Loucy (cell line): ENCODE data around the gene BTBD18.
"Not testable (repeated sequence)": the region's sequence is repeated elsewhere in the genome, so short reads cannot be mapped to it uniquely, and the experiment has no call there.

Source experiments
- H2AFZ ChIP-seq: fragments of 200-600 bp; sonication (generic); 2 replicates; pipeline ENCODE4 v1.6.0; 2016; ENCODE audit warnings: antibody characterized with exemption, mild to moderate bottlenecking, low read length, moderate library complexity
- H3F3A ChIP-seq: fragments of 200-600 bp; 2 replicates; pipeline ENCODE4 v1.6.0; 2016; ENCODE audit warnings: antibody characterized with exemption, low read depth, mild to moderate bottlenecking
- H3K27me3 ChIP-seq: fragments of 200-600 bp; sonication (generic); 2 replicates; pipeline ENCODE4 v1.6.1; 2014; ENCODE audit warnings: low read length, mild to moderate bottlenecking; ENCODE audit not compliant: insufficient read depth, poor library complexity, severe bottlenecking
- H3K36me3 ChIP-seq: fragments of 200-600 bp; sonication (generic); 2 replicates; pipeline ENCODE4 v1.6.1; 2016; ENCODE audit warnings: low read length; ENCODE audit not compliant: insufficient read depth
- H3K4me1 ChIP-seq: fragments of 200-600 bp; sonication (generic); 2 replicates; pipeline ENCODE4 v1.5.1; 2014; ENCODE audit warnings: low read length, mild to moderate bottlenecking; ENCODE audit not compliant: insufficient read depth, poor library complexity, severe bottlenecking
- H3K4me2 ChIP-seq: fragments of 200-600 bp; sonication (generic); 2 replicates; pipeline ENCODE4 v1.6.0; 2014; ENCODE audit warnings: antibody characterized with exemption, low read length, low read depth, mild to moderate bottlenecking; ENCODE audit not compliant: poor library complexity, severe bottlenecking
- H3K4me3 ChIP-seq: fragments of 200-600 bp; sonication (generic); 2 replicates; pipeline ENCODE4 v1.5.1; 2014; ENCODE audit warnings: low read length, mild to moderate bottlenecking, mixed read lengths; ENCODE audit not compliant: poor library complexity, severe bottlenecking
- H3K79me2 ChIP-seq: fragments of 200-600 bp; sonication (generic); 2 replicates; pipeline ENCODE4 v1.6.1; 2014; ENCODE audit warnings: low read length; ENCODE audit not compliant: insufficient read depth
- H3K9ac ChIP-seq: fragments of 200-600 bp; sonication (generic); 2 replicates; pipeline ENCODE4 v1.6.0; 2014; ENCODE audit warnings: mild to moderate bottlenecking, low read depth, low read length, moderate library complexity; ENCODE audit not compliant: poor library complexity, severe bottlenecking
- H3K9me2 ChIP-seq: fragments of 200-600 bp; sonication (generic); replicated peaks from 2 replicates; pipeline ENCODE4 v1.6.1; 2016; ENCODE audit warnings: low read depth, low read length, mixed read lengths
- H3K9me3 ChIP-seq: fragments of 200-600 bp; sonication (generic); 2 replicates; pipeline ENCODE4 v1.6.1; 2014; ENCODE audit warnings: mild to moderate bottlenecking, antibody characterized with exemption, low read length, low read depth; ENCODE audit not compliant: insufficient read depth
- H4K20me1 ChIP-seq: fragments of 200-600 bp; sonication (generic); 2 replicates; pipeline ENCODE4 v1.6.0; 2014; ENCODE audit warnings: antibody characterized with exemption, low read length, mild to moderate bottlenecking; ENCODE audit not compliant: insufficient read depth, poor library complexity, severe bottlenecking
- EZH2phosphoT487 ChIP-seq: fragments of 200-600 bp; IDR thresholded peaks from 2 replicates; pipeline ENCODE4 v1.6.1; 2018; ENCODE audit warnings: antibody characterized with exemption, mild to moderate bottlenecking, moderate library complexity, borderline replicate concordance
- TF ChIP-seq, protein P1 (sequence below): fragments of 200-600 bp; sonication (generic); conservative IDR thresholded peaks from 2 replicates; pipeline ENCODE4 v1.5.1; 2014; ENCODE audit warnings: mild to moderate bottlenecking, antibody characterized with exemption, low read length

BTBD18 gene

DNA sequence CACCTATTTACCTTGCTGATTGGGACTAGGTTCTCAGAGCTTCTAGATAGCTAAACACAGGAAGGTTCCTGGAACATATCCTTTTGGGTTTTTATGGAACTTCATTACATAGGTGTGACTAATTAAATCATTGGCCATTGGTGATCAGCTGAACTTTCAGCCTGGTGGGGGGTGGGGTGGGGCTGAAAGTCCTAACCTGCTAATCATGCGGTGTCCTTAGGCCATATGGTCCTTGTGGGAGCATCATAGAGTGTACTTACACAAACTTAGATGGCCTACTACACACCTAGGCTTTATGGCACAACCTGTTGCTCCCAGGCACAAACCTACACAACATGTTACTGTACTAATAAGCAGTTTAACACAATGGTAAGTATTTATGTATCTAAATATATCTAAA lies 19.0 kb downstream of the BTBD18 start:
- Histone ChIP-seq H3K27me3 (no peaks in the 10 kb centered on the region), H4K20me1 (peaks cover 16% of the 10 kb centered on the region), H3F3A (no peaks in the 10 kb centered on the region; the same call in 1 of the 2 replicates), H3K79me2 (peaks cover 56% of the 10 kb centered on the region), H3K36me3 (peaks cover 22% of the 10 kb centered on the region; the same call in 1 of the 2 replicates), H3K4me1 (no peaks in the 10 kb centered on the region), H3K9me3 (no peaks in the 10 kb centered on the region), H3K4me2 (no peak overlapping the region), H3K4me3 (no peak overlapping the region), H3K9me2 (no peaks in the 10 kb centered on the region), H3K9ac (no peak overlapping the region), H2AFZ (no peak overlapping the region)
- TF ChIP-seq, protein P1, sequence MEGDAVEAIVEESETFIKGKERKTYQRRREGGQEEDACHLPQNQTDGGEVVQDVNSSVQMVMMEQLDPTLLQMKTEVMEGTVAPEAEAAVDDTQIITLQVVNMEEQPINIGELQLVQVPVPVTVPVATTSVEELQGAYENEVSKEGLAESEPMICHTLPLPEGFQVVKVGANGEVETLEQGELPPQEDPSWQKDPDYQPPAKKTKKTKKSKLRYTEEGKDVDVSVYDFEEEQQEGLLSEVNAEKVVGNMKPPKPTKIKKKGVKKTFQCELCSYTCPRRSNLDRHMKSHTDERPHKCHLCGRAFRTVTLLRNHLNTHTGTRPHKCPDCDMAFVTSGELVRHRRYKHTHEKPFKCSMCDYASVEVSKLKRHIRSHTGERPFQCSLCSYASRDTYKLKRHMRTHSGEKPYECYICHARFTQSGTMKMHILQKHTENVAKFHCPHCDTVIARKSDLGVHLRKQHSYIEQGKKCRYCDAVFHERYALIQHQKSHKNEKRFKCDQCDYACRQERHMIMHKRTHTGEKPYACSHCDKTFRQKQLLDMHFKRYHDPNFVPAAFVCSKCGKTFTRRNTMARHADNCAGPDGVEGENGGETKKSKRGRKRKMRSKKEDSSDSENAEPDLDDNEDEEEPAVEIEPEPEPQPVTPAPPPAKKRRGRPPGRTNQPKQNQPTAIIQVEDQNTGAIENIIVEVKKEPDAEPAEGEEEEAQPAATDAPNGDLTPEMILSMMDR: no peak
- TF ChIP-seq EZH2phosphoT487: no peak

DNA sequence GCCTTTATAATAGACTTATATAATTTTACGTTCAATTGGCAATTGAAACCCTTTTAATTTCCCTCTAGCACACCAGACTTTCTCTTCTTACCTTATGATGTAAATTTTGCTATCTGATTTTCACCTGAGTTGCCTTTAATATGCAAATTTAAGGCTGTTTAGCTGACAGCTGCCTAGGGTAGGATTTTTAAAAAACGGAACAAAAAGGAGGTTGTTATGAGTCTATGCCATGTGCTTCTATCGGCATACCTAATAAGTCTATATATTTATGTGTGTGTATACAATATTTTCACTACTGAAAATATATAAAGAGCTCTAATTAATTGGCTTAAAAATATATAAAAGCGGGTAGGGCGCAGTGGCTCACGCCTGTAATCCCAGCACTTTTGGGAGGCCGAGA lies 22.1 kb downstream of the BTBD18 start:
- no peak overlapping the region for H3K9ac ChIP-seq

GRCh38 chr11:57728829-57729228 lies 22.8 kb downstream of the BTBD18 start:
- H3F3A ChIP-seq: no peaks in the 10 kb centered on the region; the same call in 1 of the 2 replicates
- no peaks in the 10 kb centered on the region for H3K27me3 ChIP-seq
- peaks cover 83% of the 10 kb centered on the region for H3K79me2 ChIP-seq
- H3K4me3 ChIP-seq: no peak overlapping the region
- no peak overlapping the region for H3K4me2 ChIP-seq
- H3K9ac ChIP-seq: no peak overlapping the region
- H3K9me3 ChIP-seq: no peaks in the 10 kb centered on the region
- no peaks in the 10 kb centered on the region for H3K9me2 ChIP-seq
- peaks cover 5% of the 10 kb centered on the region; the same call in 1 of the 2 replicates for H3K36me3 ChIP-seq
- TF ChIP-seq EZH2phosphoT487: no peak
- TF ChIP-seq, protein P1: no peak
- no peaks in the 10 kb centered on the region for H3K4me1 ChIP-seq
- H2AFZ ChIP-seq: no peak overlapping the region
- peaks cover 27% of the 10 kb centered on the region for H4K20me1 ChIP-seq

More for the DNA sequence above, 22.1 kb downstream of the BTBD18 start:
- peaks cover 21% of the 10 kb centered on the region for H4K20me1 ChIP-seq
- no peak for TF ChIP-seq EZH2phosphoT487
- no peaks in the 10 kb centered on the region; the same call in 1 of the 2 replicates for H3F3A ChIP-seq
- H3K36me3 ChIP-seq: peaks cover 5% of the 10 kb centered on the region; the same call in 1 of the 2 replicates
- no peaks in the 10 kb centered on the region for H3K4me1 ChIP-seq
- no peak overlapping the region for H3K4me2 ChIP-seq
- peaks cover 83% of the 10 kb centered on the region for H3K79me2 ChIP-seq
- no peaks in the 10 kb centered on the region for H3K27me3 ChIP-seq
- H3K4me3 ChIP-seq: no peak overlapping the region
- H3K9me3 ChIP-seq: no peaks in the 10 kb centered on the region
- no peak overlapping the region for H2AFZ ChIP-seq
- H3K9me2 ChIP-seq: no peaks in the 10 kb centered on the region

DNA sequence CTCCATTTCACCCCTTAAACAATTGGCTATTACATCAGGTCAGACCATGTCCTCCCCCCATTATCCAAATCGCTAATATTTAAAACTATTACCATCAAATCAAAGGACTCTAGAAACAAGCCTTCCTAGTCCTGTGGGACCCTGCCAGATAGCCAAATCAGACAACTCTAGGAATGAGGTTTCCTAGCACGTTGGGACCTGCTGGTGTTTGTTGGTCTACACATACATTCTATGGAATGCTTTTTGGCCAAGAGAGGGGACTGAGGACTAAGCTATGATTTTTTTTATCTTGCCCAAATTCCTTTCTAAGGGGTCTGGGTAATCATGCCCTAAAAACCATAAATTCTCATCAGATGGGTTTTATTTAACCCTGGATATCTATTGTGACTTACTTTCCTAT lies 24.4 kb downstream of the BTBD18 start:
- H4K20me1 ChIP-seq: peaks cover 28% of the 10 kb centered on the region
- H3K9me3 ChIP-seq: no peaks in the 10 kb centered on the region
- H3K9me2 ChIP-seq: no peaks in the 10 kb centered on the region
- H3K4me2 ChIP-seq: no peak overlapping the region
- no peak overlapping the region for H2AFZ ChIP-seq
- no peak overlapping the region for H3K4me3 ChIP-seq
- no peaks in the 10 kb centered on the region for H3K27me3 ChIP-seq
- peaks cover 9% of the 10 kb centered on the region; the same call in 1 of the 2 replicates for H3K36me3 ChIP-seq
- peaks cover 81% of the 10 kb centered on the region for H3K79me2 ChIP-seq
- no peaks in the 10 kb centered on the region; the same call in 1 of the 2 replicates for H3F3A ChIP-seq
- H3K4me1 ChIP-seq: no peaks in the 10 kb centered on the region
- TF ChIP-seq, protein P1: no peak
- no peak for TF ChIP-seq EZH2phosphoT487
- H3K9ac ChIP-seq: no peak overlapping the region

DNA sequence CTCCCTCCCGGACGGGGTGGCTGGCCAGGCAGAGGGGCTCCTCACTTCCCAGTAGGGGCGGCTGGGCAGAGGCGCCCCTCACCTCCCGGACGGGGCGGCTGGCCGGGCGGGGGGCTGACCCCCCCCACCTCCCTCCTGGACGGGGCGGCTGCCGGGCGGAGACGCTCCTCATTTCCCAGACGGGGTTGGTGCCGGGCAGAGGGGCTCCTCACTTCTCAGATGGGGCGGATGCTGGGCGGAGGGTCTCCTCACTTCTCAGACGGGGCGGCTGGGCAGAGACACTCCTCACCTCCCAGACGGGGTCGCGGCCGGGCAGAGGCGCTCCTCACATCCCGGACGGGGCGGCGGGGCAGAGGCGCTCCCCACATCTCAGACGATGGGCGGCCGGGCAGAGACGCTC lies 34.9 kb downstream of the BTBD18 start:
- peaks cover 14% of the 10 kb centered on the region; the same call in 1 of the 2 replicates for H3K36me3 ChIP-seq
- not testable (repeated sequence) for H3K9ac ChIP-seq, H2AFZ ChIP-seq, H3K9me3 ChIP-seq, H3K4me2 ChIP-seq, H3K27me3 ChIP-seq, H3K4me3 ChIP-seq, H3K9me2 ChIP-seq, H3F3A ChIP-seq
- H3K4me1 ChIP-seq: peaks cover 12% of the 10 kb centered on the region
- H4K20me1 ChIP-seq: peaks cover 40% of the 10 kb centered on the region
- peaks cover 67% of the 10 kb centered on the region for H3K79me2 ChIP-seq
